HG03159 (cell line): ENCODE measurements around the gene MGRN1.

ENCODE experiments used
- ATAC-seq: cut with Tn5 transposase; IDR thresholded peaks from one replicate; pipeline ENCODE4 v1.9.1; 2021; ENCODE audit warnings: mild to moderate bottlenecking, moderate library complexity; ENCODE audit not compliant: unreplicated experiment

MGRN1 gene

GRCh38 chr16:4668313-4668960, 43.8 kb downstream of the MGRN1 start:
- no peak for ATAC-seq

GRCh38 chr16:4673387-4674046, 48.9 kb downstream of the MGRN1 start:
- ATAC-seq, result no peak

- ATAC-seq, result no peak
These were observed 50.4 kb downstream of the MGRN1 start for GRCh38 chr16:4674926-4675530.

GRCh38 chr16:4675864-4676786, 51.5 kb downstream of the MGRN1 start:
- no peak for ATAC-seq

- ATAC-seq, result no peak
These were observed 52.2 kb downstream of the MGRN1 start for GRCh38 chr16:4676831-4677230.

- no peak for ATAC-seq
These were observed 52.8 kb downstream of the MGRN1 start for GRCh38 chr16:4677390-4677789.

GRCh38 chr16:4677994-4678393, 53.4 kb downstream of the MGRN1 start:
- no peak for ATAC-seq

GRCh38 chr16:4678596-4678995, 54.0 kb downstream of the MGRN1 start:
- ATAC-seq, result no peak

- no peak for ATAC-seq
These were observed 54.7 kb downstream of the MGRN1 start for GRCh38 chr16:4679156-4679849.

- no peak for ATAC-seq
These were observed 55.4 kb downstream of the MGRN1 start for GRCh38 chr16:4679850-4680636.

- ATAC-seq, result no peak
These were observed 56.2 kb downstream of the MGRN1 start for GRCh38 chr16:4680673-4681470.

- no peak for ATAC-seq
These were observed 57.0 kb downstream of the MGRN1 start for GRCh38 chr16:4681471-4682083.

- no peak for ATAC-seq
These were observed 57.5 kb downstream of the MGRN1 start for GRCh38 chr16:4682084-4682591.

- ATAC-seq, result no peak
These were observed 58.1 kb downstream of the MGRN1 start for GRCh38 chr16:4682616-4683254.

- no peak for ATAC-seq
These were observed 58.8 kb downstream of the MGRN1 start for GRCh38 chr16:4683255-4684057.

- ATAC-seq, result no peak
These were observed 59.6 kb downstream of the MGRN1 start for GRCh38 chr16:4684058-4684715.

- no peak for ATAC-seq
These were observed 60.1 kb downstream of the MGRN1 start for GRCh38 chr16:4684763-4685162.
